Effector CD4-positive, alpha-beta T cell (primary cell): ENCODE results near the gene PODXL2.
"Not testable (repeated sequence)": the region's sequence is repeated elsewhere in the genome, so short reads cannot be mapped to it uniquely, and the experiment has no call there.

Source experiments
- DNase-seq: peaks from one replicate; pipeline ENCODE4 v3.0.0-alpha.2; 2020

PODXL2 gene

DNA sequence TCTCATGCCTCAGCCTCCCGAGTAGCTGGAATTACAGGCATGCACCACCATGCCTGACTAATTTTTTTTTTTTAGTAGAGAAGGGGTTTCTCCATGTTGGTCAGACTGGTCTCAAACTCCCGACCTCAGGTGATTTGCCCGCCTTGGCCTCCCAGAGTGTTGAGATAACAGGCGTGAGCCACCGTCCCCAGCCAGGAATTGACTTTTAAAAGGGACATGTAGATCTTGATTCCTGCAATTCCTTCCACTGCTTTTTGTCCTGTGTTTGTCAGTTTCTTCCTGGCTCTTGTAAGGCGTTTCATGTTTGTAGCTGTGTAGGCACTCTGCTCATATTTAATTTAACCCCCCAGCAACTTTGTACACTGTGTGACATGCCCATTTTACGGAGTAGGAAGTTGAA lies 23.4 kb upstream of the PODXL2 start:
- not testable (repeated sequence) for DNase-seq

DNA sequence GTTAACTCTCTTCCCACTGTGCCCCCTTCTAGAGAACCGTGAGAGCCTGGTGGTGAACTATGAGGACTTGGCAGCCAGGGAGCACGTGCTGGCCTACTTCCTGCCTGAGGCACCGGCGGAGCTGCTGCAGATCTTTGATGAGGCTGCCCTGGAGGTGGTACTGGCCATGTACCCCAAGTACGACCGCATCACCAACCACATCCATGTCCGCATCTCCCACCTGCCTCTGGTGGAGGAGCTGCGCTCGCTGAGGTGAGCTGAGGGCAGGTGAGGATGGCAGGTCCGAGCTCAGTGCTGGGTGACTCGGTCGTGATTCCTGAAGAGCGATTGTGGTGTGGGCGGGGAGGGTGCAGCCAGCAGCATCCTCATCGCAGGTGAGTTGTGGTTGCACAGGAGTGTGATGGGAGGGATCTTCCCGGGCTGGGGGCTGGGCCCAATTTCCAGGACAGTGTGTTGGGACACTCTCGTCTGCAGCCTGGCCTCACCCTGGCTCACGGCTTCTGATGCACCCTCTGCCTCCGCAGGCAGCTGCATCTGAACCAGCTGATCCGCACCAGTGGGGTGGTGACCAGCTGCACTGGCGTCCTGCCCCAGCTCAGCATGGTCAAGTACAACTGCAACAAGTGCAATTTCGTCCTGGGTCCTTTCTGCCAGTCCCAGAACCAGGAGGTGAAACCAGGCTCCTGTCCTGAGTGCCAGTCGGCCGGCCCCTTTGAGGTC lies 22.7 kb upstream of the PODXL2 start:
- no peak for DNase-seq

DNA sequence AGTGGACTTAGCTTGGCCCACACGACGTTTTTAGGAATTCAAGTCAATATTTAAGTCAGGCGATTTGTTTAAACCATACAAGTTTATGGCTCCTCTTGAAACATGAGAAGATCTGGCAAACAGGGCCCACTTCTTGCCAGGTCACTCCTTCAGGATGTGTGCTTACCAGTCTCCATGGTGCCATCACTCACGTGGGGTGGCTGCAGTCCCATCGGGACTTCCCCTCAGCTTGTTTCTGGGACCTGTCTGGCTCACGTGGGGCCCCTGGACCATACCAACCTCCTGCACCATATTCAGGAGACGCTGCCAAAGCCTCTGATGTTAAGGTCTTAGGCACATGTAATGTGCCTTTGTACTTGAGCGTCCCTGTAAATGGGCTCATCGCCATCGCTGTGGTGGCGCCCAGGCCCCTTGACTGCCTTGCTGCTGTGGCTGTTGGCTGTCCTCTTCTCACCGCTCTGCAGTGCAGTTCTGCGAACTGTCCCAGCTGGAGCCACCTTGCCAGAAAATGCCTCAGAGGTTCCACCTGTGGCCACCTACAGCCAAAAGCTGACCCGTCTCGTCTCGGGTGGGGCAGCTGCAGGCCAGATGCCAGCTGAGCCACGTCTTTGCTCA lies 21.9 kb upstream of the PODXL2 start:
- DNase-seq = no peak

DNA sequence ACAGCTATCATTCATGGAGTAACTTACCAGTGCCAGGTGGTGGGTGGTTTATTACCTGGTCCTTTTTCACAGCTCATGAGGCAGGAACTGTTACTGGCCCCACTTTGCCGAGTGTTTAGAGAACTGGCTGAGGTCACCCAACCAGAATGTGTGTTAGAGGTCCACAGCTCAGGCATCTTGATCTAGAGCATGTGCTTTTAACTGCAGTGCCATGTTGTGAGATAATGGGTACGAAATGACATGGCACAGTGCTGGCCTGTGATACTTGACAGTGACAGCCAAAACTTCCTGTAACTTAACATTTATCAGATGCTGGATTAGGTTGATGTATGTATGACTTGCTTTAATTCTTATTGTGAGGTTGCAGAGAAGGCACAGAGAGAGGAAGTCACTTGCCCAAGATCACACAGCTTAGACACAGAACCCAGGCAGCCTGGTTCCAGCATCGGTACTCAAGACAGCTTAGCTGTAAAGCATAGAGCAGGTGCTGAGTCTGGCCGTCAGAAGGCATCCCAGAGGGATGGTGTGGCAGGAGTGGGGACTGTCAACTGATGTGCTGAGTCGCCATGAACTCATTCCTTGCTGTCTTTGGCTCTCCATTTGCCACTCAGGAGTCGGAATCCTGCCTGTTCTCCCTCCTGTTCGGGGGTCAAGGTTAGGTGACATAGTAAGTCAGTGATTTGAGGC lies 21.2 kb upstream of the PODXL2 start:
- DNase-seq = no peak

DNA sequence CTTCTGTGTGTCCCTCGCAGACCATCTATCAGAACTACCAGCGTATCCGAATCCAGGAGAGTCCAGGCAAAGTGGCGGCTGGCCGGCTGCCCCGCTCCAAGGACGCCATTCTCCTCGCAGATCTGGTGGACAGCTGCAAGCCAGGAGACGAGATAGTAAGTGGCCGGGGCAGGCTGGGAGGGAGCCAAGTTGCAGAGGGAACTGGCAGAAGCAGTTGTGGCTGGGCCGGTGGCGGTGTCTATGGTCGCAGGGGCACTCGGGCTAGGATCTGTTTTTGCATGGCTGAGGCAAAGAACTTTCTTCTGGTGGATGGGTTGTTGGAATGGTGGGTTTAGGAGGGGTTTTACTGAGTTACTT lies 20.6 kb upstream of the PODXL2 start:
- no peak for DNase-seq

DNA sequence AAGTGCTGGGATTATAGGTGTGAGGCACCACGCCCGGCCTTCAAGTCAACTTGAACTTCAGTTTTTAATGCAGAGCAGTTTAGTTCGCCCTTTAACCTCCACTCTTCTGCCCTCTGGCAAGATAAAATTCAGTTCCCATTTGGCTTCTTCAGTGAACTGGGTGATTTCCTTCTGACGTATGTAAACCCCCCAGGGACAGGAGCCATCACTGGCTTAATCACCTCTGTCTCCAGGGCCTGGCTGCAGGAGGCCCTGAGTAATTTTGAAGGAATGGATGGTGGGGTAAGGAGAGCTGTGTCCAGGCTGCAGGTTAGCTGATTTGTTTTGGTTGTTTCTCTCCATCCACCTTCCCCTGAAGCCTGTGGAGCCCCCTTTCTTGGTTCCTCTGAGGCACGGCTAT lies 18.9 kb upstream of the PODXL2 start:
- DNase-seq = no peak

DNA sequence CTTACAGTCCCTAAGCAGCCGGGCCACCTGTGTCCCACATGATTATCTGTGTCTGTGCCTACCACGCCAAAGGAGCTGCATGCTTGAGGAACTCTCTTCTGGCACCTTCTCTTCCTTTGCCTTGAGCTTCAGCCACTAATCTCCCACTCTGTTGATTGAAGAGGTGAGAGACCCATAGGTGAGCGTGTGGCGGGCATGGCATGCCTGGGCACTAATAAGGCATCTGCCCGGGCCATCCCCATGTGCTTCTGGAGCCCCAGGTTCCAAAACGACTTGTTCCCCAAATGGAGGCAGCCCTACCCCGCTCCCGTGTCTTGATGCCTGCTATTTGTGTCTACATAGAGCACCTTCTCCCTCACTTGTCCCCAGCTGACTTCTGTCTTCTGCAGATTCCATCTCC lies 17.7 kb upstream of the PODXL2 start:
- no peak for DNase-seq

DNA sequence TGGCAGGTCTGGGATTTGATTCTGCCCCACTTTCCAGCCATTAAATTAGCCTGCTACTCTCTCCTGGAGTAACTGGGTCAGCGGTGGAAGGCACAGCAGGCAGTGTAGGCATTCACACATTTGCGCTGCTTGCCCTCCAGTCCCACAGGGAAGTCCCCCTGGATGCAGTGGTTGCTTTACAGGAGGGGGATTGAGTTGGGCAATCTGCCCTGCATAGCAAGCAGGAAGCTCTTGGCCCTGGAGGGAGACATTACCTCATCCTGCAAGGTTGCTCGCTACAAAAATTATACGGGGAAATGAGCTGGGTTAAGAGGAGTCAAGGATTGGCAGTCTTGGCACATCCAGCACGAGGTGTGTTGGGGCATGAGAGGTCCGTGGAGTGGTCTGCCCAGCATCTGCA lies 16.0 kb upstream of the PODXL2 start:
- no peak for DNase-seq

DNA sequence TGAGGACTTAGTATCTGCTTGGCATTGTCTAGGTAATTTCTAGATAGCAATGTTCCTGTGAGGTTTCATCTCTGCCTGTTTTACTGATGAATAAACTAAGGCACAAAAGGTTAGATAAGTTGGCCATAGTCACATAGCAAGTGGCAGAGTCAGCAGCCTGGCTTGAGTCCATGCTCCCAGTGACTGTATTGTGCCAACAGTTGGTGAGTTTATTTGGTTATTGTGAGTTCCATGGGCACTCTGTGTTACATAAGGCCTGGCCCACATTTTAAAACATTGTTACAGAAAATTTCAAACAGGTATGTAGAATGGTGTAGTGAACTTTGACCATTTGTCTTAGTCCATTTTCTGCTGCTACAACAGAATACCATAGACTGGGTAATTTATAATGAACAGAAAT lies 15.6 kb upstream of the PODXL2 start:
- DNase-seq = no peak

DNA sequence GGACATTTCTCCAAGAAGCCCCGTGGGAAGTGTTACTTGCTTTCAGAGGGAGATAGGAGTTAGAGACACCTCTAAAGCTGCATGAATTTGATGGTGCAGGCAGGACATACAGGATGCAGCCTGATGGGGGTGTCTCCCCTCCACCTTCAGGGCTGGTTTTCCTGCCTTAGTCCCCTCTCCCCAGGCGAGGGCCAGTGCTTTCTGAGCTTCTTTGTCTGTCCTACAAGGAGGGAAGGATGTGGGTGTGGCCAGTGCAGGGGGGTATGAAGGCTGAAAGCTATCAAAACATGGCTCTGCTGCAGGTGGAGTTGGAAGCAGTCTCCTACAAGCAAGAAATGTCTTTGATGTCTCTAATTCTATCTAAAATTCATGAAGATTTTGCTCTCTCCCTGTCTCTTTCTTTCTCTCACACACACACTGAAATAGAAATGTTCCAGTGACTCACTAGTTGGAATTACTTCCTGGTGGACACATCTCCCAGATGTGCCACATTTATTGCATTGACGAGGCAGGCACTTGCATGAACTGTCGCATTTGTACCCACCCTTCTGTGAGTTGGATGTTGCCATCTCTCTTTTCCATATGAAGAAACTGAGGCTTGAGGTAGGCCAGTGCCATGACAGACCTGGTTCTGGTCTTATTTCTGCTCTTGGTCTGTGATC lies 13.9 kb upstream of the PODXL2 start:
- no peak for DNase-seq

DNA sequence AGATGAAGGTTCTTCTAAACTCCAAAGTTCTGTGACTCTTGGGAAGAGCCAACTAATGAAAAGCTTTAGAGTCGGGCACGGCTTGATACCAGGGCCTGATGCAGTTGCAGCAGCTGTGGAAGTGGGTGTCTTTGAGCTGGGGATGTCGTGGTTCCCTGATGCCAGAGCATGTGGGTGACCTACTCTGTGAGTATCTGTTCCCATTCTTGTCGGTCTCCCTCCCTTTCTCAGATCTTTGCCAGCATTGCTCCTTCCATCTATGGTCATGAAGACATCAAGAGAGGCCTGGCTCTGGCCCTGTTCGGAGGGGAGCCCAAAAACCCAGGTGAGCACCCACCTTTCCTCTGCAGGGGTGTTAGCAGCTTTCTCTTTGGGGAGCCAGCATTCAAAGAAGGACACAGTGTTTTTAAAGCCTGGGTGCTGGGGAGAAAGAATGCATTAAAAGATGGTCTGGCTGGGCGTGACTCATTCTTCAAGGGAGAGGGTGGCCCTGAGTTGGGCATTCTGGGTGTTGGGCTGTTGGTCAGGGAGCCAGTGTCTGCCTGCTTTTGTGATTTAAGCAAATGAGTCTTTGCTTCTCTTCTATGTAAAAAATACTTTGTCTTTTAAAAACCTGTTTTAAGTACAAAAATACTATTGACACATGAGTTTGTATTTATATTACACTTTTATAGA lies 13.2 kb upstream of the PODXL2 start:
- DNase-seq = no peak

DNA sequence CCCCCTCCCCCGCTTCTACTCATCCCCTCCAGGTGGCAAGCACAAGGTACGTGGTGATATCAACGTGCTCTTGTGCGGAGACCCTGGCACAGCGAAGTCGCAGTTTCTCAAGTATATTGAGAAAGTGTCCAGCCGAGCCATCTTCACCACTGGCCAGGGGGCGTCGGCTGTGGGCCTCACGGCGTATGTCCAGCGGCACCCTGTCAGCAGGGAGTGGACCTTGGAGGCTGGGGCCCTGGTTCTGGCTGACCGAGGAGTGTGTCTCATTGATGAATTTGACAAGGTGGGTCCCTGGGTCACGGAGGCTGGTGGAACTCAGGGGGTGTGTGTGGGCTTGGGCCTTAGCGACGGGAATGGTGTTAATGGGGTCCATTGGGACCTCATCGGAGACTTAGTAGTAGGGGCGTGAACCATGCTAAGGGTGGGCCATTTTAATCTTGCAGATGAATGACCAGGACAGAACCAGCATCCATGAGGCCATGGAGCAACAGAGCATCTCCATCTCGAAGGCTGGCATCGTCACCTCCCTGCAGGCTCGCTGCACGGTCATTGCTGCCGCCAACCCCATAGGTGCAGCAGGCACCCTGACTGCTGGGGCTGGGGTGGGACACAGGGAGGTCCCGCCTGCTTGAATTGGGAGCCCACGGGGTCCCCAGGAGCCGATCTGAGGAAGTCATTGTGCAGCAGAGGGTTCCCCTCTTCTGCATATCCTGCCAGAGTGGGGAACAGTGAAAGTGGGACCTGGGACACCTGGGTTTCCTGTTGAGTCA lies 12.0 kb upstream of the PODXL2 start:
- no peak for DNase-seq

DNA sequence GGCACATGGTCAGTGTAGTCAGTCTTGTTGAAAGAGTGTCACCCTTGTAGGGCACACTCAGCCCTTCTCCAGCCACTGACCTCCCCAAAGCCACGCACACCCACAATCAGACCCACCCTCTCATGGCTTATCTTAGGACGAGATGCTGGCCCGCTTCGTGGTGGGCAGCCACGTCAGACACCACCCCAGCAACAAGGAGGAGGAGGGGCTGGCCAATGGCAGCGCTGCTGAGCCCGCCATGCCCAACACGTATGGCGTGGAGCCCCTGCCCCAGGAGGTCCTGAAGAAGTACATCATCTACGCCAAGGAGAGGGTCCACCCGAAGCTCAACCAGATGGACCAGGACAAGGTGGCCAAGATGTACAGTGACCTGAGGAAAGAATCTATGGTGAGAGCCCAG lies 10.1 kb upstream of the PODXL2 start:
- no peak for DNase-seq

DNA sequence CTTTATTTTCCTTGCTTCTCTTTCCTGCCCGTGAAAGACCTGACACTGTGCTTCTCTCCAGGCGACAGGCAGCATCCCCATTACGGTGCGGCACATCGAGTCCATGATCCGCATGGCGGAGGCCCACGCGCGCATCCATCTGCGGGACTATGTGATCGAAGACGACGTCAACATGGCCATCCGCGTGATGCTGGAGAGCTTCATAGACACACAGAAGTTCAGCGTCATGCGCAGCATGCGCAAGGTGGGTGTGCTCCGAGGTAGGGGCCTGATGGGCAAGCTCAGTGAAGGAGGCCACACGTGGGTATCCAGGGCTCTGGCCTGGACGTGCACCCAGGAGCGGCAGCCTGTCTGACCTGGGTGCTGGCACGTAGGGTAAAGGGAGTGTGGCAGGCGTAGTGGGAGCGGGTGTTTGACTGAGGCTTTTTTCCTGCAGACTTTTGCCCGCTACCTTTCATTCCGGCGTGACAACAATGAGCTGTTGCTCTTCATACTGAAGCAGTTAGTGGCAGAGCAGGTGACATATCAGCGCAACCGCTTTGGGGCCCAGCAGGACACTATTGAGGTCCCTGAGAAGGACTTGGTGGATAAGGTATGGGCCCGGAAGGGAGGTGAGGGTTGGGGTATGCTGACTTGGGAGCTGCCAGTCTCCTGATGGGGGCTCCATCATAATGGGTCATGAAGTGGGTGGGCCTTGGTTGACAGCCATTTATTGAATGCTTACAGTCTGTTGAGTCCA lies 8.2 kb upstream of the PODXL2 start:
- DNase-seq = no peak

DNA sequence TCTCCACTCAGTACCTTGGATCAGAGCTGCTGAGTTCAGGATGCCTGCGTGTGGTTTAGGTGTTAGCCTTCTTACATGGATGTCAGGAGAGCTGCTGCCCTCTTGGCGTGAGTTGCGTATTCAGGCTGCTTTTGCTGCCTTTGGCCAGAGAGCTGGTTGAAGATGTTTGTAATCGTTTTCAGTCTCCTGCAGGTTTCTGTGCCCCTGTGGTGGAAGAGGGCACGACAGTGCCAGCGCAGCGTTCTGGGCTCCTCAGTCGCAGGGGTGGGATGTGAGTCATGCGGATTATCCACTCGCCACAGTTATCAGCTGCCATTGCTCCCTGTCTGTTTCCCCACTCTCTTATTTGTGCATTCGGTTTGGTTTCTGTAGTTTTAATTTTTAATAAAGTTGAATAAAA lies 7.0 kb upstream of the PODXL2 start:
- no peak for DNase-seq

DNA sequence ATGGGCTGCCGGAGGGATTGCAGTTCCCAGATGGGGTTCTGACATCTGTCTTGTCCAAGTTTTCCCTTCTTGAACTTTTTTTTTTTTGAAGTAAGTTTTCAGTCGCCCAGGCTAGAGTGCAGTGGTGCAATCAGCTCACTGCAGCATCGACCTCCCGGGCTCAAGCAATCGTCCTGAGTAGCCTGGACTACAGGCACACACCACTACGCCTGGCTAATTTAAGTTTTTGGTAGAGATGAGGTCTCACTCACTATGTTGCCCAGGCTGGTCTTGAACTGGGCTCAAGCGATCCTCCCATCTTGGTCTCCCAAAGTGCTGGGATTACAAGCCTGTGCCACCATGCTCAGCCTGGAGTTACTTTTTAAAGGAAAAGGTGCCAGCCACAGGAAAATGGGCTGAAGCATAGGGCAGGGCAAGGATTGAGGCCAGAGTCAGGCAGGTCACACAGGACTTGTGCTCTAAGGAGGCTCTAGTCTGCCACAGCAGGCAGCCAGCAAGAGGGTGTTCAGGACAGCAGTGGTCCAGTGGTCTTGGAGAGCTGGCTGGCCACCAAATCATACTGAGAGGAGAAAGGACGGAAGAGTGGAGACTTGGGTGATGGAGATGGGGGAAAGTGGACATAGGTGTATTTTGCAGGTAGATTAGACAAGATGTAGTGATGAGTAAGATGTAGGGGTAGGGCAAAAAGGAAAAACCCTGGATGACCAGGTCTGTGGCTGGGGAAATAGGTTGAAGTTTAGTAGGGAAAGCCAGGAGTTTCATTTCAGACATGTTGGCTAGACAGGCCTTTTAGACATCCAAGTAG lies 6.0 kb upstream of the PODXL2 start:
- no peak for DNase-seq

DNA sequence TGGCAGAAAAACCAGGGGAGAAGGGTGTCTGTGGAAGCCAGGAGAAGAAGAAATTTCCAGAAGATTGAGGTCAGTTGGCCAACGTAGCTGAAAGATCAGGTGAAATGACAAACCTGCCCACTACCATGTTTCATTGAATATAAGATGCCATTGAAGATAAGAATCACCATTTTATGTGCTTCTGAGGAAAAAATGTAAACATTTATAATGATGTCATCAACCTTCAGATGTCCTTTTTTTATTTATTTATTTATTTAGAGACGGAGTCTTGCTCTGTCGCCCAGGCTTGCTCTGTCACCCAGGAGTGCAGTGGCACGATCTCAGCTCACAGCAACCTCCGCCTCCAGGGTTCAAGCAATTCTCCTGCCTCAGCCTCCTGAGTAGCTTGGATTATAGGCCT lies 4.9 kb upstream of the PODXL2 start:
- no peak for DNase-seq

DNA sequence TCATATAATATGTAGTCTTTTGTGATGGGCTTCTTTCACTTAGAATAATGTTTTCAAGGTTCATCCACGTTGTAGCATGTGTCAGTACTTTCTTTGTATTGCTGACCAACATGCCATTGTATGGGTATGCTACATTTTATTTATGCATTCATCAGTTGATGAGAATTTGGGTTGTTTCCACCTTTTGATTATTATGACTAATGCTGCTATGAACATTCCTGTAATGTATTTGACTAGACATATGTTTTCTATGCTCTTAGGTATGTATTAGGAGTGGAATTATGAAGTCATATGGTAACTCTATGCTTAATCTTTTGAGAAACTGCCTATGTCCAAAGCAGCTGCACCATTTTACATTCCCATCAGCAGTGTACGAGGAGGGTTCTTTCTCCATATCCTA lies 3.2 kb upstream of the PODXL2 start:
- no peak for DNase-seq

DNA sequence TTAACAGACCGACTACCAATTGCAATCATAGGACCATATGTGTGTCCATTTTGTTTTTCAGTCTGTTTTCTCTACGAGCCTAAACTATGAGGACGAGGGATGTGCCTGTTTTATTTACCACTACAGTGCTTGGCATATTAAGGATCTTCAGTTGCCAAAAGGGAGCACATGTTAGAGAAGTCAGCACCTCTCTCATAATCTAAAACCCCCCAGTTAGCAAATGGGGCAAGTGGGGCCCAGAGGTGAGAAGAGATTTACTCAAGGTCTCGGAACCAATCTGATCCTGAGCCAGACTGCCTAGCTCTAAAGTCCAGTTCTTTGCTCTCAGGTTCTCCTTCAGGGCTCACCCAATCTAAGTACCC lies 578 bp upstream of the PODXL2 start:
- no peak for DNase-seq

DNA sequence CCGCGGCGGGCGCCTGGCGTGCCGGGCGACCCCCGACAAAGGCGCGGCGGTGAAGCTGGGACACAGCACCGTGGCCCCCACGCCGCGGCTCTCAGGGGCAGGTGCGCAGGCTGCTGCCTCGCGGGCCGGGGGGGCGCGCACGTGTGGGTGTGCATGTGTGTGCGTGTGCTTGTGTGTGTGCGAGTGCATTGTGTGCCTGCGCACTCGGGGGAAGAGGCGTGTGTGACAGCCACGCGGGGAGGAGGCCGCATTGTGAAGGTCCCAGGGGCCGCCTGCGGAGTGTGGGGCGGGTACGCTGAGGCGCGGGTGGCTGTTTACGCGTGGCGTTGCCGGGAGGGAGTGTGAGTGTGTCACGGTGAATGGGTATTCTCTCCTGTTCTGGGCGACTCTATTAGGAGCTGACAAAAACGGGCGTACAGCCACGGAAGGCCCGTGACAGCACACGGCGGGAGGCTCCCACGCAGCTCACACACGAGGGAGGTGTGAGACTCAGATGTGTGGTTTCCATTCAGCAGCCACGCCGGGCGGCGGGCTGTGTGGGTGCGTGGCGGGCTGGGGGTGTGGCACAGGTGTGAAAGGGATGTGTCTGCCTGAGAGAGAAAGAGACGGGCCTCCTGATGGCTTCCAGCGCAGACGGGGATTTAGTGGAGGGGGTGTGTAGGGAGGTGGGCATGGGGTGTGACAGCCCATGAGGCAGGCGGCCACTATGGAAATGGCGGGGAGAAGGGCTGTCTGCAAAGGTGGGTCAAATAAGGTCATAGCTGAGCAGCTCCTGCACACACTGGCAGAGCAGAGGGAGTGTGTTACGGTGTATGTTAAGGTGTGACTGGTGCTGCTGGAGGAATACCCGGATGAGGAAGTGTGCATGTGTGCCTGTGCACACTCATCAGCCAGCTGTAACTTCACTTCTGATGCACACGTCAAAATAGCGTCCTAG lies 750 bp downstream of the PODXL2 start:
- DNase-seq = no peak
